T-cell (primary cell): ENCODE results near the gene NOL4L. TPM values are rescaled to one million over a fixed set of nuclear protein-coding genes. Genes with fewer than 3 reads are reported as not detected.

Source experiments
- ATAC-seq, 4 experiments: fragments of 200-7000 bp in 3 of 4; fragments of 150-1000 bp in 1 of 4; cut with Tn5 transposase; replicated peaks in 1 of 4; 1 replicate in 3 of 4; 2 replicates in 1 of 4; pipeline ENCODE4 v1.10.0; 2021; ENCODE audit warnings: moderate library complexity in 3 of 4, mild to moderate bottlenecking in 2 of 4, moderate number of reproducible peaks in 1 of 4
- CTCF ChIA-PET, 2 donors: fragments of 300-600 bp; sonication (Branson Sonifier 250); formaldehyde crosslinking; loops; one replicate each; lab custom pipeline; 2022; ENCODE audit warnings: antibody characterized with exemption in 2 of 2; lab: Charles Lee
- POLR2A ChIA-PET, 2 donors: fragments of 300-600 bp; sonication (Branson Sonifier 250); formaldehyde crosslinking; loops; one replicate each; lab custom pipeline; 2022; ENCODE audit warnings: antibody characterized with exemption in 2 of 2; lab: Charles Lee
- DNase-seq, 35 experiments: peaks; one replicate each; pipeline versions ENCODE4 v3.0.0 to v3.0.0-alpha.2; 2013 to 2023
- H3K27ac ChIP-seq: one replicate; pipeline ENCODE4 v1.5.1; 2013; ENCODE audit warnings: low read length
- H3K27me3 ChIP-seq, 2 experiments: replicated peaks in 1 of 2; 1 replicate in 1 of 2; 2 replicates in 1 of 2; pipeline versions ENCODE4 v1.6.1 to v1.7.0; 2013; ENCODE audit warnings: low read length in 1 of 2, mixed read lengths in 1 of 2; ENCODE audit not compliant: control insufficient read depth in 2 of 2, insufficient read depth in 2 of 2; ENCODE audit errors: extremely low read depth in 1 of 2
- H3K36me3 ChIP-seq, 2 donors: 1 replicate in 1 of 2; 2 replicates in 1 of 2; pipeline versions ENCODE4 v1.6.1 to v1.7.0; 2013; ENCODE audit warnings: low read length in 1 of 2; ENCODE audit not compliant: control insufficient read depth in 2 of 2, insufficient read depth in 1 of 2; ENCODE audit errors: extremely low read depth in 1 of 2
- H3K4me1 ChIP-seq, 2 experiments: 1 replicate in 1 of 2; 2 replicates in 1 of 2; pipeline versions ENCODE4 v1.6.1 to v1.7.0; 2013; ENCODE audit warnings: low read length in 2 of 2, mixed read lengths in 1 of 2; ENCODE audit not compliant: insufficient read depth in 2 of 2, control insufficient read depth in 1 of 2; ENCODE audit errors: extremely low read depth in 1 of 2
- H3K4me3 ChIP-seq, 2 donors: 1 replicate in 1 of 2; 2 replicates in 1 of 2; pipeline versions ENCODE4 v1.5.1 to v1.7.0; 2013; ENCODE audit warnings: mild to moderate bottlenecking in 2 of 2, low read length in 1 of 2, moderate library complexity in 1 of 2; ENCODE audit not compliant: control insufficient read depth in 1 of 2; ENCODE audit errors: extremely low read depth in 1 of 2
- H3K9me3 ChIP-seq: 2 replicates; pipeline ENCODE4 v1.7.0; 2013
- H3K27ac Mint-ChIP-seq, 2 donors: one replicate each; pipeline ENCODE4 v1.8.0; 2020 to 2021; ENCODE audit warnings: mild to moderate bottlenecking in 2 of 2, mixed read lengths in 2 of 2
- H3K27me3 Mint-ChIP-seq, 2 donors: one replicate each; pipeline ENCODE4 v1.8.0; 2021 to 2022; ENCODE audit warnings: mixed read lengths in 2 of 2
- H3K36me3 Mint-ChIP-seq: one replicate; pipeline ENCODE4 v1.8.0; 2021; ENCODE audit warnings: mixed read lengths
- H3K4me1 Mint-ChIP-seq, 3 donors: one replicate each; pipeline ENCODE4 v1.8.0; 2020 to 2022; ENCODE audit warnings: mixed read lengths in 3 of 3, mild to moderate bottlenecking in 1 of 3
- H3K4me3 Mint-ChIP-seq, 3 donors: one replicate each; pipeline ENCODE4 v1.8.0; 2020 to 2022; ENCODE audit warnings: mild to moderate bottlenecking in 3 of 3, mixed read lengths in 3 of 3, moderate library complexity in 3 of 3
- H3K9me3 Mint-ChIP-seq, 3 donors: one replicate each; pipeline ENCODE4 v1.8.0; 2020 to 2022; ENCODE audit warnings: mixed read lengths in 3 of 3
- WGBS: methylation state at CpG from one replicate; pipeline ENCODE4 v1.1.5; 2013; ENCODE audit warnings: missing lambda C conversion rate; ENCODE audit not compliant: insufficient coverage; 5-methylcytosine and 5-hydroxymethylcytosine counted together
- total RNA-seq, 35 experiments: library from RNA in 6 of 35; stranded (reverse) in 6 of 35; fragments of 120-200 nt in 1 of 35; gene quantifications; one replicate each; pipeline versions ENCODE4 v1.2.1 to v1.2.4 and lab custom pipeline; 2013 to 2026

NOL4L gene
- total RNA-seq, 5 donors from 2014 or later (not counting 1 experiment from before 2014, with no cell fraction given): 63.5 to 88.8 (median 74.4) TPM

DNA sequence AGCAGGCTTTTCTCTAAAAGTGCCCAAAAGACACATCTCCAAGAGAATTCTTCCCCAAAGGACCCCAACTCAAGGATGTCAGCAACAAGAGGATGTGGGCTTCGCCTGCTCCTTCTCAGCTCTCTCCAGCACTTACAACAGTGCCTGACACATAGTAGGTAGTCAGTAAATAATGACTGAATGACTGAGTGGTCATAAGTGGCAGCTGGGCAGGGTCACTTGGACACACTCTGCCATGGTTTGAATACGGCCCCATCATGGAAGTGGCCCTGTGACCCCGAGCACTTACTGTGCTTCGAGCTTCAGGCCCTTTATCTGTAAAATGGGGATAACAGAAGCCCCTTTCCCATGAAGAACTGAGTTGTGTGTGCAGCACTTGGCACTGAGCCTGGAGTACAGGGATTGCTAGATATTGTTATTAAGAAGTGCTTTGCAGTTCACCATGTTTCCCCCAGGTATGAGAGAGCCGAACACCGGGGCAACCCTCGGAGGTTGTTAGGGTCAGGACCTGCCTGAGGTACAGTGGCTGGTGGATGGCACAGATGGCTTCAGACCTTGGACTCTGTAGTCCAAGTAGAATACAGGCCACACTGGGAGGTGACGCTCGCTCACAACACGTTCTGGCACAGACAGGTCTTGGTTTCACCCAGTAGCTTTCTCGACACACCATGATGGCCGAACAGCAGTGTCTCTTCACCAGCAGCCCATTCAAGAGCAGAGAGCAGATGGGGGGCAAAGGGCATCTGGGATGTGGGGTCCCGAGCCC lies 56.0 kb downstream of the NOL4L start:
- no peak for DNase-seq
- H3K27me3 ChIP-seq: no peaks in the 10 kb centered on the region

DNA sequence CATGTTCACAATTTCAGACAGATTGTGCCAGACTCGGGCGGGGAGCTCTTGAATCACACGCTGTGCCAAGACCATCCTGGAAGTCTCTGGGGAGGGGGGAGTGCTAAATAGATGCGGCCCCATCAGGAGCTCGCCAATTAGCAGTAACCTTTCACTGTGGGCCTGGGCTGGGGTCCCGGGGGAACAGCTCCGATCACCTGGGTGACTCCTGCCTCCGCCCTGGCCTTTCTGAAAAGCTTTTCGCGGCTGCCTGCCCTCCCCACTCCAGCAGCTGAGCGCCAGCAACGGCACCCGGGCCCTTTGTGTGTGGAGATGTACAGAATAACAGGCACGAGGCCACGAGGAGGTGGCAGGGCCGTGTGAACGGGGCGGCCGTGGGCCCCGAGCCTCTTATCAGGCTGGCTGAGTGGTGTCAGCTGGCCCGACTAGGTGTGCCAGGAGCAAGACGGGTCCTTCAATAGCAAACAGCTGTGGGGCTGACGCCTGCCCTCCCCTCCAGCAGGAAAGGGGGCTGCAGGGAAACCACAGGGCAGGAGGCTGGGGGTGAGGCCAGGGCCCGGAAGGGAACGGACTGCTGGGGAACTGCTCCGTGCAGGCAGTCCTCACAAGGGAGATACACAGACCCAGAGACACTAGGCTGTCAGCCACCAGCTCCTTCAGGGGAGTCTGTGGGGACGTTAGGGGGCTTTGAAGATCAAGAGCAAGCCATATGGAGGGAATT lies 56.8 kb downstream of the NOL4L start:
- H3K36me3 ChIP-seq: peaks cover 0 to 19% of the 10 kb centered on the region in 2 donors
- no peaks in the 10 kb centered on the region for H3K9me3 ChIP-seq
- peaks cover 91 to 94% (median 92%) of the 10 kb centered on the region in 3 donors for H3K4me1 Mint-ChIP-seq
- H3K4me3 Mint-ChIP-seq: peak overlapping the region in 2 of 3 donors; percentile 28 to 77
- H3K4me1 ChIP-seq: peaks cover 64 to 84% of the 10 kb centered on the region in 2 experiments
- POLR2A ChIA-PET: interaction anchor here (0.5 to 1.6 kb wide), 2 partner anchors 9 to 11 kb away, joined by 6 read pairs; no protein-coding TSS in a partner anchor
- no peaks in the 10 kb centered on the region for H3K9me3 Mint-ChIP-seq
- ATAC-seq (peak; percentile 54 to 69 (median 61)), DNase-seq (peak in 9 of 35 experiments; percentile 20 to 44 (median 26))
- CTCF ChIA-PET: interaction anchor here (1.0 to 1.2 kb wide), 3 partner anchors 11 to 38 kb away, joined by 3 to 7 read pairs (median 4); no protein-coding TSS in a partner anchor
- H3K27ac Mint-ChIP-seq: peak overlapping the region; percentile 96 to 97
- H3K36me3 Mint-ChIP-seq: peaks cover 11% of the 10 kb centered on the region
- H3K27me3 Mint-ChIP-seq: no peaks in the 10 kb centered on the region
- peak overlapping the region; percentile 71 for H3K27ac ChIP-seq
- no peaks in the 10 kb centered on the region for H3K27me3 ChIP-seq
- H3K4me3 ChIP-seq: peak overlapping the region in 1 of 2 donors; percentile 11
- 60% methylated on average over 17 of the region's 27 CpGs for WGBS

More for the DNA sequence above, 56.0 kb downstream of the NOL4L start:
- H3K9me3 ChIP-seq: no peaks in the 10 kb centered on the region
- Mint-ChIP-seq H3K36me3 (peaks cover 11% of the 10 kb centered on the region), H3K27ac (peak overlapping the region; percentile 96 to 97), H3K4me3 (peak overlapping the region in 1 of 3 donors; percentile 77), H3K27me3 (no peaks in the 10 kb centered on the region), H3K9me3 (no peaks in the 10 kb centered on the region), H3K4me1 (peaks cover 91 to 94% (median 92%) of the 10 kb centered on the region in 3 donors)
- peak overlapping the region; percentile 71 for H3K27ac ChIP-seq
- H3K36me3 ChIP-seq: peaks cover 0 to 19% of the 10 kb centered on the region in 2 donors
- POLR2A ChIA-PET: no interaction called here
- peak in 2 of 4 experiments; percentile 18 to 33 for ATAC-seq
- peaks cover 64 to 84% of the 10 kb centered on the region in 2 experiments for H3K4me1 ChIP-seq
- 93% methylated on average over 11 of the region's 13 CpGs for WGBS
- H3K4me3 ChIP-seq: peak overlapping the region in 1 of 2 donors; percentile 11
- CTCF ChIA-PET: interaction anchor here in 1 of 2 donors (1.0 to 1.2 kb wide), 2 partner anchors 10 to 13 kb away, joined by 3 to 7 read pairs; no protein-coding TSS in a partner anchor

DNA sequence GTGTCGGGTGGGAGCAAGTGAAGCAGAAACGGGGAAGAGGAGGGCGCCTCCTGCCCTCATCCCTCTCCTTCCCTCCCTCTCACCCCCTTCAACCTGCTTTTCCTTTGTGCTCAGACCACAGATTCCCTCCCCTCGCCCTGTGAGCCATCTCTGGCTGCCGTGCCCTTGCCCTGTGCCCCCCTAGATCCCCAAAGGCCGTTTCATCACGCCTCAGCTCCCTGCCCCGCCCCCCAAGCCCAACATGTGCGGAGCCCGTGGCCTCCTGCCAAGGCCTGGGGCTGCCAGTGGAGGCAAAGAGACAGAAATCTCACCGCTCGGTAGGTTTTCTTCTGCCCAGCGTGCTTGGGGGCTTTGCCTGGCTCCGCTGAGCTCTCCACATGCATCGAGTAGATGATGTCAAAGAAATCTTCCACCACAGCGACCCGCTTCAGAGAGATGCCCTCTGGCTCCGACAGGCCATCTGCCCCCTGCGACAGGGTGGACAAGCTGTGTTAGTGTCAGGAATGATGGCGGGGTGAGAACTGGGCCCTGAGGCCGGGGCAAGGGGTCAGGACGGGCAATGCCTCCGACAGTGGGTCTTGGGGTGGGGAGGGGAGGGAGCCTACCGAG lies 57.6 kb downstream of the NOL4L start:
- POLR2A ChIA-PET: interaction anchor here in 1 of 2 donors (1.1 to 1.6 kb wide), 2 partner anchors 12 to 15 kb away, joined by 3 to 6 read pairs; no protein-coding TSS in a partner anchor
- H3K27me3 ChIP-seq: no peaks in the 10 kb centered on the region
- H3K27ac ChIP-seq: peak overlapping the region; percentile 71
- H3K4me3 ChIP-seq: no peak overlapping the region
- Mint-ChIP-seq H3K9me3 (no peaks in the 10 kb centered on the region), H3K27me3 (no peaks in the 10 kb centered on the region), H3K27ac (peak overlapping the region; percentile 96 to 97), H3K4me3 (peak overlapping the region in 1 of 3 donors; percentile 77), H3K4me1 (peaks cover 91 to 94% (median 92%) of the 10 kb centered on the region in 3 donors), H3K36me3 (peaks cover 11% of the 10 kb centered on the region)
- DNase-seq: peak in 6 of 35 experiments; percentile 20 to 35 (median 30)
- H3K4me1 ChIP-seq: peaks cover 66 to 84% of the 10 kb centered on the region in 2 experiments
- CTCF ChIA-PET: interaction anchor here (0.5 to 1.2 kb wide), 4 partner anchors 14 to 127 kb away, joined by 3 to 5 read pairs (median 4); no protein-coding TSS in a partner anchor
- ATAC-seq: peak in 1 of 4 experiments; percentile 20
- 84% methylated on average over 12 of the region's 24 CpGs for WGBS
- no peaks in the 10 kb centered on the region for H3K9me3 ChIP-seq
- peaks cover 0 to 19% of the 10 kb centered on the region in 2 donors for H3K36me3 ChIP-seq

DNA sequence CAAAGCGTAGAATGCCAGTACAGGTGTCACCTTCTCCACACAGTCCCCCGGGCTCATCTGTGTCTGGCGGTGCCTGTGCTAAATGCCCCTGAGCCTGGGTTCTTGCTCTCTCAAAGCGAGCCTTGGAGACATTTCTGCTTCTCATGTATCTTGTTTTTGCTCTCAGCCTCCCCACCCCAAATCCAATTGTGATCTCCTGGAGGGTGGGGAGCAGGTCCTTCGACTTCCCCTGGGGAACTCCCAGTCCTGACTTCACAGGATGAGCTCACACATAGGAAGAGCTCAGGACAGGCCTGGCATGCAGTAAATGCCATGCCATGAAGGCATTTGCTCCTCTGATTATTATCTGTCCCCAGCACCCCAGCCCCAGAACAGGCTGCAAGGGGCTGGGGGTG lies 58.1 kb downstream of the NOL4L start:
- H3K4me3 ChIP-seq: no peak overlapping the region
- H3K4me3 Mint-ChIP-seq: peak overlapping the region in 1 of 3 donors; percentile 77

DNA sequence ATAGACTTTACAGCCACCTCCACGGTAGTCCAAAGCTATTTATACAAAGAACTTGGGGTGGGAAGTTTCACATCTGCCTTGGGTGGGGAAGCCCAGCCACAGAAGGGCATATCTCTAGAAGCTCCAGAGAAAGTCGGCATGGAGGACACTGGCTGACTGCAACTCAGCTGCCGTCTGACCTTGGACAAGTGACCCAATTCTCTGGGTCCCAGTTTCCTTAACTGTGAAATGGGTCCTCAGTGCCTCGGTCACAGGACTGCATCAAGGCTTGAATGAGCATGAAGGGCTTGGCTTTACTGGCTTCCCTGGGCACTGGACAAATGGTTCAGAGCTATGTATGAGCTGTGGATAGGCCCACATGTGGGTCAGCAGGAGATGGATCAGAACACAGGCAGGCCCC lies 58.6 kb downstream of the NOL4L start:
- CTCF ChIA-PET: interaction anchor here (0.6 to 1.2 kb wide), 4 partner anchors 15 to 126 kb away, joined by 3 to 5 read pairs (median 4); no protein-coding TSS in a partner anchor
- Histone ChIP-seq H3K4me3 (no peak overlapping the region), H3K4me1 (peaks cover 68 to 84% of the 10 kb centered on the region in 2 experiments), H3K9me3 (no peaks in the 10 kb centered on the region), H3K27ac (peak overlapping the region; percentile 71), H3K36me3 (peaks cover 0 to 19% of the 10 kb centered on the region in 2 donors), H3K27me3 (no peaks in the 10 kb centered on the region)
- POLR2A ChIA-PET: interaction anchor here (0.6 to 1.0 kb wide), 2 partner anchors 9 kb away, joined by 3 to 15 read pairs; no protein-coding TSS in a partner anchor
- 54% methylated on average over 3 of the region's 4 CpGs for WGBS
- no peak for ATAC-seq
- H3K36me3 Mint-ChIP-seq: peaks cover 8% of the 10 kb centered on the region
- H3K27me3 Mint-ChIP-seq: no peaks in the 10 kb centered on the region
- H3K9me3 Mint-ChIP-seq: no peaks in the 10 kb centered on the region
- peaks cover 91 to 94% (median 92%) of the 10 kb centered on the region in 3 donors for H3K4me1 Mint-ChIP-seq
- no peak for DNase-seq
- peak overlapping the region in 1 of 3 donors; percentile 77 for H3K4me3 Mint-ChIP-seq
- peak overlapping the region; percentile 96 to 97 for H3K27ac Mint-ChIP-seq

More for the DNA sequence above, 58.1 kb downstream of the NOL4L start:
- peaks cover 0 to 19% of the 10 kb centered on the region in 2 donors for H3K36me3 ChIP-seq
- WGBS: 57% methylated on average over 4 of the region's 5 CpGs
- H3K9me3 ChIP-seq: no peaks in the 10 kb centered on the region
- H3K27ac ChIP-seq: peak overlapping the region; percentile 71
- peaks cover 69 to 84% of the 10 kb centered on the region in 2 experiments for H3K4me1 ChIP-seq
- peak in 1 of 35 experiments; percentile 21 for DNase-seq
- no peaks in the 10 kb centered on the region for H3K27me3 Mint-ChIP-seq
- no peaks in the 10 kb centered on the region for H3K27me3 ChIP-seq
- peaks cover 91 to 94% (median 92%) of the 10 kb centered on the region in 3 donors for H3K4me1 Mint-ChIP-seq
- no peaks in the 10 kb centered on the region for H3K9me3 Mint-ChIP-seq
- CTCF ChIA-PET: interaction anchor here (0.5 to 1.2 kb wide), 5 partner anchors 14 to 127 kb away, joined by 3 to 5 read pairs (median 4); no protein-coding TSS in a partner anchor
- peak overlapping the region; percentile 96 to 97 for H3K27ac Mint-ChIP-seq
- peaks cover 11% of the 10 kb centered on the region for H3K36me3 Mint-ChIP-seq
- POLR2A ChIA-PET: interaction anchor here in 1 of 2 donors (1.1 to 1.6 kb wide), 2 partner anchors 13 to 16 kb away, joined by 3 to 6 read pairs; no protein-coding TSS in a partner anchor
- no peak for ATAC-seq
